DND-41 (cell line): ENCODE data around the gene MOB3B.

ENCODE experiments used
- ATAC-seq: fragments of 200-7000 bp; cut with Tn5 transposase; 3 replicates; pipeline ENCODE4 v1.9.1; 2021; ENCODE audit warnings: low read depth; ENCODE audit not compliant: insufficient read depth
- DNase-seq: peaks from one replicate; pipeline ENCODE4 v3.0.0-alpha.2; 2020
- H2AFZ ChIP-seq: 2 replicates; pipeline ENCODE4 v1.6.0; 2012; ENCODE audit warnings: low read depth, low read length
- H3K27ac ChIP-seq: 2 replicates; pipeline ENCODE4 v1.5.1; 2012; ENCODE audit warnings: low read length, inconsistent platforms
- H3K27me3 ChIP-seq: fragments of 200-600 bp; sonication (generic); 2 replicates; pipeline ENCODE4 v1.6.0; 2012; ENCODE audit warnings: low read length, mild to moderate bottlenecking, inconsistent platforms; ENCODE audit not compliant: insufficient read depth, poor library complexity
- H3K36me3 ChIP-seq: 2 replicates; pipeline ENCODE4 v1.5.1; 2012; ENCODE audit warnings: low read length, inconsistent platforms; ENCODE audit not compliant: insufficient read depth
- H3K4me1 ChIP-seq: 2 replicates; pipeline ENCODE4 v1.5.1; 2012; ENCODE audit warnings: mild to moderate bottlenecking, low read length; ENCODE audit not compliant: insufficient read depth
- H3K4me2 ChIP-seq: 2 replicates; pipeline ENCODE4 v1.6.0; 2012; ENCODE audit warnings: mild to moderate bottlenecking, moderate library complexity, low read length, inconsistent platforms; ENCODE audit not compliant: insufficient read depth
- H3K4me3 ChIP-seq, 2 experiments: fragments of 200-600 bp in 1 of 2; shearing (Covaris generic) in 1 of 2; 2 replicates each; pipeline ENCODE4 v1.5.1; 2012 to 2016; ENCODE audit warnings: inconsistent platforms in 2 of 2, low read length in 2 of 2, mild to moderate bottlenecking in 2 of 2, low read depth in 1 of 2, moderate library complexity in 1 of 2
- H3K79me2 ChIP-seq: 2 replicates; pipeline ENCODE4 v1.6.0; 2012; ENCODE audit warnings: low read length, inconsistent platforms; ENCODE audit not compliant: insufficient read depth
- H3K9ac ChIP-seq: 2 replicates; pipeline ENCODE4 v1.6.0; 2012; ENCODE audit warnings: low read depth, mild to moderate bottlenecking, inconsistent platforms, low read length, moderate library complexity
- H3K9me3 ChIP-seq: 2 replicates; pipeline ENCODE4 v1.5.1; 2012; ENCODE audit warnings: low read length, moderate library complexity, mild to moderate bottlenecking, inconsistent platforms; ENCODE audit not compliant: insufficient read depth, severe bottlenecking
- H4K20me1 ChIP-seq: 2 replicates; pipeline ENCODE4 v1.6.0; 2012; ENCODE audit warnings: low read length; ENCODE audit not compliant: insufficient read depth
- EZH2 ChIP-seq: IDR thresholded peaks from 3 replicates; pipeline ENCODE4 v1.6.1; 2012; ENCODE audit warnings: borderline replicate concordance, low read depth, mild to moderate bottlenecking, moderate library complexity, low read length, inconsistent platforms; ENCODE audit not compliant: severe bottlenecking
- TF ChIP-seq, protein P1 (sequence below): IDR thresholded peaks from 2 replicates; pipeline ENCODE4 v1.5.1; 2012; ENCODE audit warnings: borderline replicate concordance, low read length, moderate library complexity, mild to moderate bottlenecking; ENCODE audit not compliant: poor library complexity, severe bottlenecking; ENCODE audit errors: extremely low read depth

Gene MOB3B

DNA sequence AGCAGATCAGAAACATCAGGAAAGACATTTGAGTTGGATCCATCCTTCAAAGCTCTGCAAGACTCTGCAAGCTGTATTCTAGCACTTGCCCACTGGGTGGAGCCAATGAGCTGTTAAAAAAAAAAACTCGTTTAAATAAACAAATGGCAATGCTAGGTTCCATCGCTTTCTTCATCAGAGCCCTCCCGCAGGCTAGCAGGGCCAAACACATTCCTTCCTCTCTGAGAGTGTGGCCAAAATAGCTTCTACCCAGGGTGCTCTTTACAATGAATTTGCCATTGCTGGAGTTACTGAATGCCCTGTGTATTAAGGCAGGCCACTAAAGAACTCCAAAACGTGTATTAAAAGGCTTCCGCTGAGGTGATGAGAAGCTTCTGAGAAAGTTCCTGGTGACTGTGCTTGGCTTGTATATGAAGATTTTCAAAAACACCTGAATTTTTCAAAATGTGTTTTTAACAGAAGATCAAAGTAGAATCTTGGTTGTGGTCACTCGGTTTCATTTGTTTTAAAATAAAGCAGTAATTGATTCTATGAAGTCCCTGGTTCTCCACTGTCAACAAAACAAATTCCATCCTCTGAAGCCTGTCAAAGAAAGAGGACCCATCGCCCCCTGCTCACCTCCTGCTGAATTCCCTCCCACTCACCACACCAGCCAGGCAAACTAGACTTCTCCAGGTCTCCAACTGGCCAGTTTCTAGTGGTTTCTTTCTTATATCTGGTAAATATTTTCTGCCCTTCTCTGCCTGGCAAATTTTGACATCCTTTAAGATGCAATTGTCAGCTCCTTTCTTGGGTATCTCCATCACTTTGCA, 196.2 kb downstream of the MOB3B start:
- ATAC-seq (peak; percentile 58; the same call in 2 of the 3 replicates), DNase-seq (peak; percentile 35)
- Histone ChIP-seq H4K20me1 (no peaks in the 10 kb centered on the region), H3K9ac (no peak overlapping the region), H2AFZ (no peak overlapping the region), H3K4me1 (no peaks in the 10 kb centered on the region), H3K9me3 (no peaks in the 10 kb centered on the region), H3K27me3 (no peaks in the 10 kb centered on the region), H3K27ac (no peak overlapping the region), H3K79me2 (no peaks in the 10 kb centered on the region), H3K4me3 (no peak overlapping the region), H3K36me3 (no peaks in the 10 kb centered on the region), H3K4me2 (no peak overlapping the region)
- no peak for TF ChIP-seq EZH2
- TF ChIP-seq, protein P1, sequence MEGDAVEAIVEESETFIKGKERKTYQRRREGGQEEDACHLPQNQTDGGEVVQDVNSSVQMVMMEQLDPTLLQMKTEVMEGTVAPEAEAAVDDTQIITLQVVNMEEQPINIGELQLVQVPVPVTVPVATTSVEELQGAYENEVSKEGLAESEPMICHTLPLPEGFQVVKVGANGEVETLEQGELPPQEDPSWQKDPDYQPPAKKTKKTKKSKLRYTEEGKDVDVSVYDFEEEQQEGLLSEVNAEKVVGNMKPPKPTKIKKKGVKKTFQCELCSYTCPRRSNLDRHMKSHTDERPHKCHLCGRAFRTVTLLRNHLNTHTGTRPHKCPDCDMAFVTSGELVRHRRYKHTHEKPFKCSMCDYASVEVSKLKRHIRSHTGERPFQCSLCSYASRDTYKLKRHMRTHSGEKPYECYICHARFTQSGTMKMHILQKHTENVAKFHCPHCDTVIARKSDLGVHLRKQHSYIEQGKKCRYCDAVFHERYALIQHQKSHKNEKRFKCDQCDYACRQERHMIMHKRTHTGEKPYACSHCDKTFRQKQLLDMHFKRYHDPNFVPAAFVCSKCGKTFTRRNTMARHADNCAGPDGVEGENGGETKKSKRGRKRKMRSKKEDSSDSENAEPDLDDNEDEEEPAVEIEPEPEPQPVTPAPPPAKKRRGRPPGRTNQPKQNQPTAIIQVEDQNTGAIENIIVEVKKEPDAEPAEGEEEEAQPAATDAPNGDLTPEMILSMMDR: peak; percentile 81

DNA sequence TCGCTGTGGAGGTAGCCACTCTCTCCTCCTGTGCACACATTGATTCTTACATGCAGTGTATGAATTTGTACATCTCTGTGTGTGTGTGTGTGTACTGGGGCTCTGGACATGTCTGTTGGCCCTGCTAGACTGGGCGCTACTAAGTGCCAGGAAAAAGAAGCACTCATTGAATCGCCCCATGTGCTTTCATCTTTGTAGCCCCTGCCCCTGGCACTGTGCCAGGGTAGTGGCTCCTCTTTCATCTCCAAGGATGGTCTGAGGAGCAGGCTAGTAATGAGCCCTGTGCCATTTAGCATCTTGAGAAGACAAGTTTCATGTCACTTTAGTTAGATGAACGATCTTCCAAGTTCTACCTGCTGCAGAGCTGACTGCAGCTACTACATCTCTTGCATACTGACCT, 198.2 kb downstream of the MOB3B start:
- no peak overlapping the region for H2AFZ ChIP-seq
- no peaks in the 10 kb centered on the region for H3K36me3 ChIP-seq
- H3K27ac ChIP-seq: no peak overlapping the region
- no peak overlapping the region for H3K4me2 ChIP-seq
- H3K9me3 ChIP-seq: no peaks in the 10 kb centered on the region
- ATAC-seq (no peak), DNase-seq (no peak)
- H3K79me2 ChIP-seq: no peaks in the 10 kb centered on the region
- no peaks in the 10 kb centered on the region for H3K4me1 ChIP-seq
- TF ChIP-seq, protein P1: no peak
- TF ChIP-seq EZH2: no peak
- H3K27me3 ChIP-seq: no peaks in the 10 kb centered on the region
- no peak overlapping the region for H3K9ac ChIP-seq
- no peak overlapping the region for H3K4me3 ChIP-seq
- H4K20me1 ChIP-seq: no peaks in the 10 kb centered on the region

DNA sequence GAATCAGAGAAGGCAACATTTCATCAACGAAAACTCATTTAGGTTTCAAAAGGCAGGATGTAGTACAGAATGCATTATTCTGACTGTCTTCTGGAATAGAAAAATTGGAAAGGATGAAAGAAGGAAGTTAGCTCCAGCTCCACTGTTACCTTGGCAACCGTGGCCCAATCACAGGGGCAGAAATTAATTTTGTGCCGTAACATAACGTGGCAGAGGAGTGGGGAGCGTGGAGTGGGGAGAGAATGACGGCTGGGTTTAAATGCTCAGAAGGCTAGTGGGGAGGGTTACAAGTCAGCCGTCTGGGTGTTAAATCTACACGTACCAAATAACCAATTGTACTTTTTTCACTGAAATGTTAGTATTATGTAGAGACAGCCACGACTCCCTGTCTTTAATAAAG, 200.3 kb downstream of the MOB3B start:
- no peak for DNase-seq

More for the DNA sequence above, 200.3 kb downstream of the MOB3B start:
- H3K27ac ChIP-seq: no peak overlapping the region
- ATAC-seq: no peak
- H3K9me3 ChIP-seq: no peaks in the 10 kb centered on the region
- H3K4me1 ChIP-seq: no peaks in the 10 kb centered on the region
- H3K27me3 ChIP-seq: no peaks in the 10 kb centered on the region
- TF ChIP-seq, protein P1: no peak
- TF ChIP-seq EZH2: no peak
- no peaks in the 10 kb centered on the region for H3K79me2 ChIP-seq
- H3K4me3 ChIP-seq: no peak overlapping the region
- H3K36me3 ChIP-seq: no peaks in the 10 kb centered on the region
- H2AFZ ChIP-seq: no peak overlapping the region
- H4K20me1 ChIP-seq: no peaks in the 10 kb centered on the region
- H3K4me2 ChIP-seq: no peak overlapping the region
- no peak overlapping the region for H3K9ac ChIP-seq
